ENCODE data around the gene BRWD1.
"Not testable (repeated sequence)": the region's sequence is repeated elsewhere in the genome, so short reads cannot be mapped to it uniquely, and the experiment has no call there.

The BRWD1 gene

DNA sequence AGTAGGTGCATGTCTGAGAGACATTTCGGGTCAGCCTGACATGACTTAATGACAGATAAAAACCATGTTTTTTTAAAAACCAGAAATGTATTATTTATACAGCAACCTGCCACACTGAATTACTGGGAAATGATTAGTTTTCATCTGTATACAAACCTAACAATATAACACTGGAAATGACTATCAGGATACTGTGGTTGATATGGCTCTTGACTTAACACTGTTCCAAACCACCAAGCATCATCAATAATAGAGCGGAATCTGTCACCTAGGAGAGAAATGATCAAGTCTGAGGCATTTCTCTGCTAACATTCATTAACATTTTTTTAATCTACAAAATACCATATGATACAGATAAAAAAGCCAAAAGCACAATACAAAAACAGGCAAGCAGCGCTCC, 88.5 kb downstream of the BRWD1 start:
- in situ Hi-C loops (cut with MboI; ENCODE audit: low sequenced_read_pairs, unreplicated experiment): no loop called here
- DNase-seq (ENCODE audit: low spot score): no peak
- TF ChIP-seq, protein P1, sequence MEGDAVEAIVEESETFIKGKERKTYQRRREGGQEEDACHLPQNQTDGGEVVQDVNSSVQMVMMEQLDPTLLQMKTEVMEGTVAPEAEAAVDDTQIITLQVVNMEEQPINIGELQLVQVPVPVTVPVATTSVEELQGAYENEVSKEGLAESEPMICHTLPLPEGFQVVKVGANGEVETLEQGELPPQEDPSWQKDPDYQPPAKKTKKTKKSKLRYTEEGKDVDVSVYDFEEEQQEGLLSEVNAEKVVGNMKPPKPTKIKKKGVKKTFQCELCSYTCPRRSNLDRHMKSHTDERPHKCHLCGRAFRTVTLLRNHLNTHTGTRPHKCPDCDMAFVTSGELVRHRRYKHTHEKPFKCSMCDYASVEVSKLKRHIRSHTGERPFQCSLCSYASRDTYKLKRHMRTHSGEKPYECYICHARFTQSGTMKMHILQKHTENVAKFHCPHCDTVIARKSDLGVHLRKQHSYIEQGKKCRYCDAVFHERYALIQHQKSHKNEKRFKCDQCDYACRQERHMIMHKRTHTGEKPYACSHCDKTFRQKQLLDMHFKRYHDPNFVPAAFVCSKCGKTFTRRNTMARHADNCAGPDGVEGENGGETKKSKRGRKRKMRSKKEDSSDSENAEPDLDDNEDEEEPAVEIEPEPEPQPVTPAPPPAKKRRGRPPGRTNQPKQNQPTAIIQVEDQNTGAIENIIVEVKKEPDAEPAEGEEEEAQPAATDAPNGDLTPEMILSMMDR (IDR thresholded peaks at IDR 0.05; ENCODE audit: borderline replicate concordance, control extremely low read depth, extremely low read depth, insufficient read depth, missing control alignments): no peak

DNA sequence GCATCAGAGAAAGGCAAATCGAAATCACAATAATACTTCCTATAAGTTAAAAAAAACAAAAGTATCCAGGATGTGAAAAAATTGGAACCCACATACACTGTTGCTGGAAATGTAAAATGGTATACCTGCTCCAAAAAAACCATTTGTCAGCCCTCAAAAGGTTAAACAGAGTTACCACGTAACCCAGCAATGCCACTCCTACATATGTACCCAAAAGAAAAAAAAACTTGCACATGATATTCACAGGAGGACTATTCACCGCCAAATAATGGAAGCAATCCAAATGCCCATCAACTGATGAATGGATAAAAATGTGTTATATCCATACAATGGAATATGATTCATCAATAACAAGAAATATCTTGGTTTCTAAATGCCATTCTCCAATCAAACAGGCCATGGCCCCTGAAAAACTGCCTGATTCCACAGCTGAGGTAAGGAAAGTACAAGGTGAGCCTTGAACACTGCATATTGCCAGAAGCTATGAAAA, 91.4 kb downstream of the BRWD1 start:
- in situ Hi-C loops (cut with MboI; ENCODE audit: low sequenced_read_pairs, unreplicated experiment): no loop called here
- TF ChIP-seq, protein P1 (IDR thresholded peaks at IDR 0.05; ENCODE audit: borderline replicate concordance, control extremely low read depth, extremely low read depth, insufficient read depth, missing control alignments): no peak
- no peak for DNase-seq (ENCODE audit: low spot score)

DNA sequence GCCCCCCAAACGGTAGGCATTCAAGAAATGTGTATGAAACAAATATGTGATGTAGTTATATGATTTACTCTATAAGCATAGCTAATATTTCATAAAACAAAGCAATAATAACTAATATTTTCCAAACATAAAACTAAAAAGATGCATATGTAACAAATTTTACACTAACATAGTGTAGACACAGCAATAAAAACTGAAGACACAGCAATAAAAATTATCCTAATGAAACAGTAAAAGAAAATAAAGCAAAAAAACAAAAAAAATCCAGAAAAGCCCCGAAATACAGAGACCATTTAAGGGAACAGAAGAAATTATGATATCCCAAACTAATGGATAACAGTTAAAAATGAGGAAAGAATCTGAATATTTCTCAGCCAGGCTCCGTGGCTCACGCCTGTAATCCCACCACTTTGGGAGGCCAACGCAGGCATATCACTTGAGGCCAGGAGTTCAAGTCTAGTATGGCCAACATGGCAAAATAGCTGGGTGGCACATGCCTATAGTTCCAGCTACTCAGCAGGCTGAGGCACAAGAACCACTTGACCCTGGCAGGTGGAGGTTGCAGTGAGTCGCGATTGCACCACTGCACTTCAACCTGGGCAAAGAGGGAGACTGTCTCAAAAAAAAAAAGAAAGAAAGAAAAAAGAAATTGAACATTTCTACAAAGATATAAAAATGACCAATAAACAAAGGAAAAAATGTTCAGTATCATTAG, 92.0 kb downstream of the BRWD1 start:
- in situ Hi-C loops (cut with MboI; ENCODE audit: low sequenced_read_pairs, unreplicated experiment): no loop called here
- no peak for DNase-seq (ENCODE audit: low spot score)
- TF ChIP-seq, protein P1 (IDR thresholded peaks at IDR 0.05; ENCODE audit: borderline replicate concordance, control extremely low read depth, extremely low read depth, insufficient read depth, missing control alignments): no peak

DNA sequence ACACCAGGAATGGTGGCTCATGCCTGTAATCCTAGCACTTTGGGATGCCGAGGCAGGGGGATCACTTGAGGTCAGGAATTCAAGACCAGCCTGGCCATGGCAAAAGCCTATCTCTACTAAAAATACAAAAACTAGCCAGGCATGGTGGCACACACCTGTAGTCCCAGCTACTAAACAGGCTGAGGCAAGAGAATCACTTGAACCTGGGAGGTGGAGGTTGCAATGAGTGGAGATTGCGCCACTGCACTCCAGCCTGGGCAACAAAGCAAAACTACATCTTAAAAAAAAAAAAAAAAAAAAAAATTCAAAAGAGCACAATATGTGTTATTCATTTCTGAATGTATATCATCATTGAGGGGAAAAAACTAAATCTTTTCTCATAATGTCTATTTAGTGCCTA, 92.6 kb downstream of the BRWD1 start:
- DNase-seq (ENCODE audit: low spot score); in situ Hi-C loops (cut with MboI; ENCODE audit: low sequenced_read_pairs, unreplicated experiment): not testable (repeated sequence)

DNA sequence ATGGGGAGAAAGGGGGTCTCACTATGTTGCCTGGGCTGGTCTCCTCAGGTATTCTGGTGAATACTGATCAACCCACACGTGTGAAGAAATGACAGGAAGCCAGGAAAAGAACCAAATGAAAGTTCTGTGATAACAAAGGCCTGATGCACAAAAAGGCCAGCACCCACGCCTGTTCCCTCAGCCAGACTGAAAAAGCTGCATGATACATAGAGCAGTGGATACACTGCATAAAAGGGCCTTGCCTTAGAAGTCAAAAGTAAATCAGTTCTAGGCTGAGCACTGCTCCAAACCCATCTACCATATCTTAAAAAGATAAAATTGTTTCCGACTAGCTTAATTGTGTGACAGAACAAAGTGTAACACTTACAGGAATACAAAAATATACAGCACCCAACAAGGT, 93.3 kb downstream of the BRWD1 start:
- in situ Hi-C loops (cut with MboI; ENCODE audit: low sequenced_read_pairs, unreplicated experiment): no loop called here
- DNase-seq (ENCODE audit: low spot score): no peak
- TF ChIP-seq, protein P1 (IDR thresholded peaks at IDR 0.05; ENCODE audit: borderline replicate concordance, control extremely low read depth, extremely low read depth, insufficient read depth, missing control alignments): no peak

DNA sequence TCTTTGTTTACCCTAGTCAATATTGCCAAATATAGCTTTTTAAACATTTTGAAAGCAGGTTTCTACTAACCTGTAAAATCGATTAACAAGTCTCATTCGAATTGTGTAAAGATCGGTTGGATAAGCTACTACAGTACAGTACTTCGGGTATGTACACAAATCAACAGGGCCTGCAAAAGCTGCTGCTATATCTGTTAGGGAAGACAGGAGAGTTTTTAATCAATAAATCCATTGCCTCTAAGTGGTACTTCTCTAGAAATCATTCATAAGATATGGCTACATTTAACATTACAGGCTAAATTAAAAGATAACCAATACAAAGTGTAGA, 95.4 kb downstream of the BRWD1 start:
- in situ Hi-C loops (cut with MboI; ENCODE audit: low sequenced_read_pairs, unreplicated experiment): no loop called here
- TF ChIP-seq, protein P1 (IDR thresholded peaks at IDR 0.05; ENCODE audit: borderline replicate concordance, control extremely low read depth, extremely low read depth, insufficient read depth, missing control alignments): no peak
- no peak for DNase-seq (ENCODE audit: low spot score)

DNA sequence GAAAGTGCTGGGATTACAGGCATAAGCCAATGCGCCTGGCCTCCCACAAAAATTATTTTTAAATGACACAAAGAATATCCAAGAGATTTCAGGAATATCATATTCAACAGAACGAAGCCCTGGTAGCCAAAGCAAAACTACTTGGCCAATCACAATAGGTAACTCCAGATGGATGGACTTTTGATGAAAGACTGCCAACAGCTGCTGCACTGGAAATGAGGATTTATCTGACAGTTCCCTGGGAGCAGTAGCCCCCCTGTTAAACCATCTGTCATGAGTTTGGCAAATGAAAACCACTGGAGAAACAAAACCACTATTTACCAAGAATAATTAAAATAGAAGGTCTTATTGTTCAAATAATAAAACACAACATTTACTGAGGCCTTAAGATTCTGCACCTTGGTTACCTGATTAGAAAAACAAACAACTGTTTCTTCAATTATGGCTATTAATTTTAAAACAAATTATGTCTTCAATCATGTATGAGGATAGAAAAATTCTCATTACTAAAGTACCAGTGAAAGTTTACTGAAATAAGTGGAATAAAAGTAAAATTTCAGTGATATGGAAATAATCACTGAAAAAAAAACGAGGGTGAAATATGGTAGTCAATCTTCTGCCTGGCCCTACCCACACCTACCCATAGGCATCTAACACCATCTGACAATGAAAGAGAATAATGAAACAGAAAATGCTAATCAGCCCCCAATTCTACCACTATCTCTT, 95.9 kb downstream of the BRWD1 start:
- no peak for DNase-seq (ENCODE audit: low spot score)
- TF ChIP-seq, protein P1 (IDR thresholded peaks at IDR 0.05; ENCODE audit: borderline replicate concordance, control extremely low read depth, extremely low read depth, insufficient read depth, missing control alignments): no peak
- in situ Hi-C loops (cut with MboI; ENCODE audit: low sequenced_read_pairs, unreplicated experiment): no loop called here

Data from GM13976 (cell line).